ENCODE data around the gene MBP.

DNA sequence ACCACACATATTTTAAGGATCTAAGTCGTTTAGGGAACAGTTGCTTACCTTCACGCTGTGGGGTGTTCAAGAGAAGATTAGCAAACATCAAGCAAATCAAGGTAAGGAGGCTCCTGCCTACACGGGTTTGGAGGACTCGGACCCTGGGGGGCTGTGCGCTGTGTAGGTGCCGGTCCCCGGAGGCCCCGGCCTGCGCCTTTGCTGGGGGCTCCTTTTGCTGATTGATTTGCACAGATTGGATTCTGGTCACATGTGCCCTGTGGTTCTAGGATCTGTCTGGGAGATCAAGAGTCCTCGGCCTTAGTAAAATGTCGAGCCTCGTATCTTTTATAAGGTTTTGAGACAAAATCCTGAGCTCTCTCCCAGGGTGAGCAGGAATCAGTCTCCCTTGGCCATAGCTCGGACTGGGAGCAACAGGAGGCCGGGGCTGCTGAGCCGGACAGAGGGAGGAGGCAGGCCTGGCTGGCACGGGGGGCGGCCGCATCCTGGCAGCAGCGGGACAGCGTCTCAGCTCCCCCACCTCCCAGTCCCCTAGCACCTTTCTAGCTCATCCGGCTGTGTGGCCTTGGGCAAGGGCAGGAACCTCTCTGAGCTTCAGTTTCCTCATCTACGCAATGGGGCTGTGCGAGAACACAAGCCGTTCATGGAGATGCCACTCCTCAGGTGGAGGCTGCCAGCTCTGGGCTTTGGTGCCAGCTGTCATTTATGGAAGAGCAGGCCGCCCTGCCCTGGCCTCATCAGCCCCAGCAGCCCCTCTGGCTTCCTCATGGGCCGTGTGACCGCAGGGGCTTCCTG, 147.2 kb downstream of the MBP start:
- no peak for TF ChIP-seq ZFX (IDR thresholded peaks at IDR 0.05)
- TF ChIP-seq, protein P1, sequence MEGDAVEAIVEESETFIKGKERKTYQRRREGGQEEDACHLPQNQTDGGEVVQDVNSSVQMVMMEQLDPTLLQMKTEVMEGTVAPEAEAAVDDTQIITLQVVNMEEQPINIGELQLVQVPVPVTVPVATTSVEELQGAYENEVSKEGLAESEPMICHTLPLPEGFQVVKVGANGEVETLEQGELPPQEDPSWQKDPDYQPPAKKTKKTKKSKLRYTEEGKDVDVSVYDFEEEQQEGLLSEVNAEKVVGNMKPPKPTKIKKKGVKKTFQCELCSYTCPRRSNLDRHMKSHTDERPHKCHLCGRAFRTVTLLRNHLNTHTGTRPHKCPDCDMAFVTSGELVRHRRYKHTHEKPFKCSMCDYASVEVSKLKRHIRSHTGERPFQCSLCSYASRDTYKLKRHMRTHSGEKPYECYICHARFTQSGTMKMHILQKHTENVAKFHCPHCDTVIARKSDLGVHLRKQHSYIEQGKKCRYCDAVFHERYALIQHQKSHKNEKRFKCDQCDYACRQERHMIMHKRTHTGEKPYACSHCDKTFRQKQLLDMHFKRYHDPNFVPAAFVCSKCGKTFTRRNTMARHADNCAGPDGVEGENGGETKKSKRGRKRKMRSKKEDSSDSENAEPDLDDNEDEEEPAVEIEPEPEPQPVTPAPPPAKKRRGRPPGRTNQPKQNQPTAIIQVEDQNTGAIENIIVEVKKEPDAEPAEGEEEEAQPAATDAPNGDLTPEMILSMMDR (conservative IDR thresholded peaks at IDR 0.05): no peak

All from C4-2B (cell line).